Stomach (tissue), 4 donors: ENCODE results near the gene DLD.

Experiments used
- EP300 ChIP-seq: sonication (generic); formaldehyde crosslinking; IDR thresholded peaks from one replicate; pipeline ENCODE4 v1.6.1; 2017; ENCODE audit warnings: antibody characterized with exemption
- TF ChIP-seq, protein P1 (sequence below), 7 experiments: fragments of 450-650 bp in 4 of 7; fragments of 200-600 bp in 3 of 7; sonication (generic) in 3 of 7; IDR thresholded peaks; one replicate each; pipeline ENCODE4 v1.5.1; 2016 to 2019; ENCODE audit warnings: antibody characterized with exemption in 7 of 7, control low read depth in 2 of 7, mild to moderate bottlenecking in 1 of 7

DNA sequence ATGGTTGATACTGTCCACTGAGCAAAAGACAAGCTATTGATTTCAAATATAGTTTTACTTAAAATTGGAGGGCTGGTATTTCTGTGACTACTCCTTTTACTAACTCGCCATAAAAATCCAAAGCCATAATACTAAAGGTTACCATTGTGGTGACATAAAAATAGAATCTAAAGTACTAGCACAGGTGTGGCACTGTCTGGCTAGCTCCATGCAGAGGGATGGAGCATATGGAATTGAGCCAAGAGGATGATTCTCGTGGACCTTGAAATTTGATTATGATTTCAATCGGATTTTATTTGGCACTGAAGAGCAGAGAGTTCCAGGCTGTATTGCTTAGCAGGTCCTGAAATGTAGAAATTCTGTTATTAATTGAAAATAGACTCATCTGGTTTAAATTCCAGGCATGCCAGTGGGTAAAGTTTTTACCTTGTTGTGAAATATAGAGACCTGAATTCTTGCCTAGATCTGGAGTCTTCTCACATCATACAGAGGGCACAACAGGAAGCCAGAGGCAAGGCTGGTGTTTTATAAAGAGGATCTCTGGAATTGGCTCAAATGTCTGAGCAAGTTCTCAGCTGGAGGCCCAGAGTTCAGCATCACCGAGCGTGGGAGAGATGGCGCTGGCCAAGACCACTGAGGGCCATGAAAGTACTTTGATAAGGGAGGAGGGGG lies 29.9 kb upstream of the DLD start:
- TF ChIP-seq, protein P1, sequence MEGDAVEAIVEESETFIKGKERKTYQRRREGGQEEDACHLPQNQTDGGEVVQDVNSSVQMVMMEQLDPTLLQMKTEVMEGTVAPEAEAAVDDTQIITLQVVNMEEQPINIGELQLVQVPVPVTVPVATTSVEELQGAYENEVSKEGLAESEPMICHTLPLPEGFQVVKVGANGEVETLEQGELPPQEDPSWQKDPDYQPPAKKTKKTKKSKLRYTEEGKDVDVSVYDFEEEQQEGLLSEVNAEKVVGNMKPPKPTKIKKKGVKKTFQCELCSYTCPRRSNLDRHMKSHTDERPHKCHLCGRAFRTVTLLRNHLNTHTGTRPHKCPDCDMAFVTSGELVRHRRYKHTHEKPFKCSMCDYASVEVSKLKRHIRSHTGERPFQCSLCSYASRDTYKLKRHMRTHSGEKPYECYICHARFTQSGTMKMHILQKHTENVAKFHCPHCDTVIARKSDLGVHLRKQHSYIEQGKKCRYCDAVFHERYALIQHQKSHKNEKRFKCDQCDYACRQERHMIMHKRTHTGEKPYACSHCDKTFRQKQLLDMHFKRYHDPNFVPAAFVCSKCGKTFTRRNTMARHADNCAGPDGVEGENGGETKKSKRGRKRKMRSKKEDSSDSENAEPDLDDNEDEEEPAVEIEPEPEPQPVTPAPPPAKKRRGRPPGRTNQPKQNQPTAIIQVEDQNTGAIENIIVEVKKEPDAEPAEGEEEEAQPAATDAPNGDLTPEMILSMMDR (IDR thresholded peaks at IDR 0.05), result no peak
- no peak for TF ChIP-seq EP300
